GM19351 (cell line): ENCODE data around the gene RPA1.
A peak's percentile ranks its signal among the peaks of the same experiment; 100 is the strongest.
"Not testable (repeated sequence)": the region's sequence is repeated elsewhere in the genome, so short reads cannot be mapped to it uniquely, and the experiment has no call there.

Source experiments
- ATAC-seq: cut with Tn5 transposase; IDR thresholded peaks from one replicate; pipeline ENCODE4 v1.9.1; 2021; ENCODE audit warnings: mild to moderate bottlenecking, moderate library complexity; ENCODE audit not compliant: unreplicated experiment

The RPA1 gene

GRCh38 chr17:1810450-1811103 lies 19.2 kb upstream of the RPA1 start:
- ATAC-seq: no peak

DNA sequence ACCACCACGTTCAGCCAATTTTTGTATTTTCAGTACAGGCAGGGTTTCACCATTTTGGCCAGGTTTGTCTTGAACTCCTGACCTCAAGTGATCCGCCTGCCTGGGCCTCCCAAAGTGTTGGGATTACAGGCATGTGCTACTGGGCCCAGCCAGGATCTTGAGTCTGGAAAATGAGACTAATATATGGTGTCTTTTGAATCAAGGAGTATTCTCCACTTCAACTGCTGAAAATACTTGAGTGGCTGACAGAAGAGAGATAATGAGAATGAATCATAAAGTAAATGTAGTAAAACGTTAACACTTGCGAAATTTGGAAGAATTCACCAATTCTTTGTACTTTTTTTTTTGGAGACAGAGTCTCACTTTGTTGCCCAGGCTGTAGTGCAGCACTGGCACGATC lies 16.7 kb upstream of the RPA1 start:
- ATAC-seq: no peak

DNA sequence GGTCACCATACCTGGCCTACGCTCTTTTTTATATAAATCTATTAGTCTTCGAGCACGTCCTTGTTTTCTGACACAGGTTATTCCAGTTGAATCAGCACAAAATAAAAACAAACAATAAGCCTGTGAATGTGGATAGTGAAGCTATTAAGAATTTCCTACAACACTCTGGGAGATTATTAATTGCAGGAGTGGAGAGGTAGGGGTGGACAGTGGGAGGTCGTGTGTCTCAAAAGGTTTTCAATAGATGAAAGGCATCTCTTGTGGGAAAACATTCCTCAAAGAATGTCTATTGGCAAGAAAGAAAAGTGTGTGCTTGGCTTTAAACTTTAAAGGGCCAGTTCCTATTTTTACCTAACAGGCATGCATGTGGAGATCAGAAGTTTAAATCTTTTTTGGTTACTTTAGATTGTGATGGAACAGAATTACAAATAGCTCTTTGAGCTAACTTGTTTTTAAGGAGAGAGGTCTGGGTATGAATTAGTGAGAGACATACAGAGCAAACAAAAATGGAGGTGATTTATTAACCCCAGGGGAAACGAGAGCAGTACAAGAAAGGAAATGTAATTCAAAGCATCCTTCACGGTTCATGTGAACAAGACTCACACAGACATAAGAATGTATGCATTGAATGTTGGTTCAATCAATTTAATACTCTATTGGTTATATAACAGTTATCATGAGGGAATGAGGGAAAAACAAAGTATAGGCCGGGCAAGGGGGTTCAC lies 9.1 kb upstream of the RPA1 start:
- no peak for ATAC-seq

DNA sequence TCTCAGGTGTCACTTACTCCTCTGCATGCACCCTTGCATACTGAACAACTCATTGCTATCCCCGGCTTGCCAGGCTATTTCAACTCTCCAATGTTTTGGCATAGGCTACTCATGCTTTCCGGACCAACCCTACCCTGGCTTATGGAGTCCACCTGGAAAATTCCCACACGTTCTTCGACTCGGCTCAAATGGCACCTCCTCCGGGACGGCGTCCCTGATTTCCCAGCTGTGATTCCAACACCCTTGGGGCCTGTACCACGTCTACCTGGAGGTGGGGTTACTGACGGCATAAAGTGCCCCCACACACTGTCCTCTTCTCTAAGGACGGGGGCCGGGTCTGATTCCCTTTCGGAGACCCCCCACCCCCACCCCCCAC lies 601 bp upstream of the RPA1 start:
- peak; percentile 8 for ATAC-seq

GRCh38 chr17:1830288-1830687 lies 483 bp downstream of the RPA1 start:
- ATAC-seq: no peak

DNA sequence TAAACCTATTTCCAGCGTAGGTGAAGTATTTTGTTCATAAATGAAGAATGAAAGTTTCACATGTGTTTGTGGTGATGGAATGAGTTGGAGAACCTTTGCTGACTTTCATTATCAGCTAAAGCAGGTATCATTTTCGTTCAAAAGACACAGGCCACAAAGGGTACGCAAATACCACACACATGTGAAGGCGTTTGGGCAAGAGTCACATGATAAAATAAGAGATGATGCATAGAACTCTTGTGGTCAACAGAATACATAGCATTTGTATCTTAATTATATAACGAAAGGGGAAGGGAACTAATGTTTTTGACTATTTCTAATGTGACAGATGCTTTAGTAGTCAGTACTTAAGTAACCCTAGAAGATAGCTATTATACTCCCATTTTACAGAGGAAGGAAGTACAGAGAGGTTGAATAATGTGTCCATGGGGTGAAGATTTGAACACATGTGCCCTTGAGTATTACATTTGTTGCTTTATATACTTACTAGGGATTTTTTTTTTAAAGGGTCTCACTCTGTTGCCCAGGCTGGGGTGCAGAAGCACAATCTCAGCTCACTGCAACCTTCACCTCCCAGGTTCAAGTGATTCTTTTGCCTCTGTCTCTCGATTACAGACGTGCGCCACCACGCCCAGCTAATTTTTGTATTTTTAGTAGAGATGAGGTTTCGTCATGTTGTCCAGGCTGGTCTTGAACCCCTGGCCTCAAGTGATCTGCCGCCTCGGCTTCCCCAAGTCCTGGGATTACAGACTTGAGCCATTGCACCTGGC lies 4.8 kb downstream of the RPA1 start:
- ATAC-seq: no peak

- ATAC-seq: no peak
Observed at GRCh38 chr17:1839516-1839915, 9.7 kb downstream of the RPA1 start.

DNA sequence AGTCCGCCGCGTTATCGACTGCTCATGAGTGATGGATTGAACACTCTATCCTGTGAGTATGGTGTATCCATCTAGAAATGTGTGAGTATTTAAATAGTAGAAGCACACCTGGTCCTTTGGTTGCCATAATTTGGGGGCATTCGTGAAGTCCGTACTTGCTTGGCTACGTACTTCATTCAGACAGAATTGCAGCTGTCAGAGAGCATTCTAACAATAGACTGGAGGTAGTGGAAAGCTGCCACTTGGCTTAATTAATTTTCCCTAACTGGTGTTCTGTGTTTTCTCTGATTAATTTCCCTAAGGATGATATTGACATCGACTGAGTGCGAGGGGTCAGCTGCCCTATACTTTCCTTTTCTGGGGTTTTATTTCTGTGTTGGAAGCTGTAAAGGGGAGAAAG lies 14.1 kb downstream of the RPA1 start:
- ATAC-seq: no peak

GRCh38 chr17:1847191-1847590 lies 17.4 kb downstream of the RPA1 start:
- ATAC-seq: no peak

- no peak for ATAC-seq
Observed at GRCh38 chr17:1852327-1852726, 22.5 kb downstream of the RPA1 start.

DNA sequence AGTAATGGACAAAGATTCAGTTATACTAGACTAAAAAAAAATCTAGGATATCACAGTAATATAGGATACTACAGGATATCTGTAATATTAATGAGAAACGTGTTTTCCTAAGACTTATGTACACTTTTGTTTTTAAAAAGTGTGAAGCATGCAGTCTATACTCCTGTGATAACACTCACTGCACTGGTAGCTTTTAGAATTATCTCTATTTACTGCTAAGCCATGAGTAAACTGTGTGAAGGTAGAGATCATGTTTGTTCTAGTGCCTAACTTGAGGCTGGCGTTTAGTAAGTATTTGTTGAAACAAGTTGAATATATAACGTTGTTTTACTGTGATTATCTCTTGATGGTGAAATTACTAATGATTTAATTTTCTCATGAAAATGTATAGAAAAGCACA lies 23.9 kb downstream of the RPA1 start:
- no peak for ATAC-seq

- ATAC-seq: not testable (repeated sequence)
Observed at GRCh38 chr17:1856462-1856861, 26.7 kb downstream of the RPA1 start.

DNA sequence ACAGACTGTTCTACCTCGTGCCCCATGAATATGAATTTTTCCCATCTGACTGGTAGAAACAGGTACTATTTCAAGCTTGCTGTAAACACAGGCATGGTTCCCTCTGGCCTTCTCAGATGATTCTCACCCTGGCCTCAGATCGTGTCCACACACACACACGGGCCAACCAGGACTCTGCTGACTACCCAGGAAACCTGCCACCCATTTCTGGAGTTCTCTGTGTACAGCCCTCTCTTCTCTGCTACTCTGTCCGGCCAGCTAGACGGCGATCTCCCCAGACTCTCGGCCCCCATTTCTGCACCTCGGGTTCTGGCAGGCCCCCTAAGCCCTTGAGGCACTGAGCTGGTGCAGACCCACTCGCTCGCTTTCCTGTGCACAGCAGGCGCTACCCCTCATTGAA lies 31.2 kb downstream of the RPA1 start:
- no peak for ATAC-seq

DNA sequence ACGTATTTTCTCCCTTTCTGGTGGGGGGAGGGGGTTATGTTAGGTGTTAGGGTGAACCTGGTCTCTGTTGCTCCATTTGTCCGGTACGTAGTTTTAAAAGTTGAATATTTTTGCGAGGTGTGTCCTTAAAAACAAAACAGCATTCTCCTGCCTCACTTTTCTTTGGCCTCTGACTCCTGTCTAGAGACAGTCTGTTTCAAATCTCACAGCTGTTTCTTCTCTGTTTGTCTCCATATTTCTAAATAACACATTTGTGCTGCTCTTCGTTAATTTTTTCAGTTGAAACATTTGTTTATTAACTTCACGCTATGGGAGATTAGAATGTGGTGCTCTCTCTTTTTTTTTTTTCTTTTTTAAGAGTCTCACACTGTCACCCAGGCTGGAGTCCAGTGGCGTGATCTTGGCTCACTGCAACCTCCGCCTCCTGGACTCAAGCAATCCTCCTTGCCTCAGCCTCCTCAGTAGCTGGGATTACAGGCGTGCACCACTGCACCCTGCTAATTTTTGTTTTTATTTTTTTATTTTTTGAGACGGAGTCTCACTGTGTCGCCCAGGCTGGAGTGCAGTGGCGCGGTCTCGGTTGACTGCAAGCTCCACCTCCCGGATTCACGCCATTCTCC lies 31.7 kb downstream of the RPA1 start:
- no peak for ATAC-seq

- ATAC-seq: no peak
Observed at GRCh38 chr17:1865252-1866037, 35.6 kb downstream of the RPA1 start.

- ATAC-seq: no peak
Observed at GRCh38 chr17:1867307-1867706, 37.5 kb downstream of the RPA1 start.

GRCh38 chr17:1868090-1868489 lies 38.3 kb downstream of the RPA1 start:
- ATAC-seq: no peak

GRCh38 chr17:1870592-1870991 lies 40.8 kb downstream of the RPA1 start:
- ATAC-seq: no peak

DNA sequence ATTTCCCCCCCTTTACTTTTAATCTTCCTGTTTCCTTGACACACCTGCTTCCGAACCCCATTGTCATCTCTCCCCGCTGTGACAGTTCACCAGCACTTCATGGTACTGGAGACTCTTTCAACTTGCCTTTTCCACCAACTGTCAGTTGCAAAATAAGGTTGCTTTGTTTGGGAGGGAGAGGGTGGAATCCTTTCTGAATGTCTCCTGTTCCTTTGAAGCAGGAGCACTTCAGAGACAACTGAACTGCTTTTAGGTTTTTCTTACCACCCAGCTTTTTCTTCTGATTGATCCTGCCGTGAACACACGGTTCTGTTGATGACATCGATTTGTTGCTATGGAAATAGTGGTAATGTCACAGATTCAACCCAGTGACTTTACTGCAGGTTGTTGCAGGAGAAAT lies 42.0 kb downstream of the RPA1 start:
- ATAC-seq: no peak

DNA sequence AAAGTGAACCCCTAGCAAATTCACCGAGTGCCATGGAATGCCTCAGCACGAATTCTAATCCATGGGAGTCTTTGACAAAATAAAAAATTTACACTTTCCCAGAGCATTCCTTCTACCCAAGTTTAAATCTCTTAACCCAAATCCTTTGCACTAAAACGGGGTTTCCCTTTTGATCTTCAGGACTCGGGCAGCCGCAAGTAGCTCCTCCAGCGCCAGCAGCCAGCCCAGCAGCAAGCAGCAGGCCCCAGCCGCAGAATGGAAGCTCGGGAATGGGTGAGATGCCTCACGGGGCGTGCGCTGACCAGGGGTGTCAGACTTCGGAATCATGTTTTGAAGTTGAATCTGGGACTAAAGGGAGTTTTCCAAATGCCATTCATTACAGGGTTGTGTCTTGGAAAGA lies 42.4 kb downstream of the RPA1 start:
- ATAC-seq: no peak

DNA sequence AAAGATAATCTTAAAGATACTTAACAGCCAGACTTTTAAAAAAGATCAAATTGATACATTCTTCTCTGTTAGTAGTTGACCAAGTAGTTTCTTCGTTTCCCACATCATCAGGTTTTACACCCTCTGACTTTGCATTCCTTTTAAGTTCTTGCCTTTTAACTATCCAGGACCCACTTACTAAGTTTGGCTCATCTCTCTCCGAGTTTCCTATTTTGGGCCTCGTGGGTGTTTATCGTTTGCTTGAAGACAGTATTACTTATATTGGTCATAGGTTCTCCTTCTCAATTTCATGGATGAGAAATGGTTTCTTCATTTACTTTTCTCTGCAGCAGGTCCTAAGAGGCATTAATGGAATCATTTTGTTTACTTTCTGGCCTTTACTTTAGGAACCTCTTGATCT lies 43.2 kb downstream of the RPA1 start:
- ATAC-seq: no peak
